GM12865 (cell line): ENCODE results near the gene PTPRN2.

Source experiments
- DNase-seq: peaks from one replicate; pipeline ENCODE4 v3.0.0; 2010; ENCODE audit warnings: low read depth
- H3K4me3 ChIP-seq: 2 replicates; pipeline ENCODE4 v1.5.1; 2011; ENCODE audit warnings: mild to moderate bottlenecking, low read depth, low read length, control low read depth
- TF ChIP-seq, protein P1 (sequence below): IDR thresholded peaks from 2 replicates; pipeline ENCODE4 v1.5.1; 2011; ENCODE audit warnings: low read length, control low read depth, low read depth, inconsistent platforms; ENCODE audit not compliant: insufficient read depth; ENCODE audit errors: missing control alignments

Gene PTPRN2

GRCh38 chr7:158549176-158549615 is 38.4 kb downstream of the PTPRN2 start:
- DNase-seq = no peak
- no peak overlapping the region for H3K4me3 ChIP-seq
- TF ChIP-seq, protein P1, sequence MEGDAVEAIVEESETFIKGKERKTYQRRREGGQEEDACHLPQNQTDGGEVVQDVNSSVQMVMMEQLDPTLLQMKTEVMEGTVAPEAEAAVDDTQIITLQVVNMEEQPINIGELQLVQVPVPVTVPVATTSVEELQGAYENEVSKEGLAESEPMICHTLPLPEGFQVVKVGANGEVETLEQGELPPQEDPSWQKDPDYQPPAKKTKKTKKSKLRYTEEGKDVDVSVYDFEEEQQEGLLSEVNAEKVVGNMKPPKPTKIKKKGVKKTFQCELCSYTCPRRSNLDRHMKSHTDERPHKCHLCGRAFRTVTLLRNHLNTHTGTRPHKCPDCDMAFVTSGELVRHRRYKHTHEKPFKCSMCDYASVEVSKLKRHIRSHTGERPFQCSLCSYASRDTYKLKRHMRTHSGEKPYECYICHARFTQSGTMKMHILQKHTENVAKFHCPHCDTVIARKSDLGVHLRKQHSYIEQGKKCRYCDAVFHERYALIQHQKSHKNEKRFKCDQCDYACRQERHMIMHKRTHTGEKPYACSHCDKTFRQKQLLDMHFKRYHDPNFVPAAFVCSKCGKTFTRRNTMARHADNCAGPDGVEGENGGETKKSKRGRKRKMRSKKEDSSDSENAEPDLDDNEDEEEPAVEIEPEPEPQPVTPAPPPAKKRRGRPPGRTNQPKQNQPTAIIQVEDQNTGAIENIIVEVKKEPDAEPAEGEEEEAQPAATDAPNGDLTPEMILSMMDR = no peak

DNA sequence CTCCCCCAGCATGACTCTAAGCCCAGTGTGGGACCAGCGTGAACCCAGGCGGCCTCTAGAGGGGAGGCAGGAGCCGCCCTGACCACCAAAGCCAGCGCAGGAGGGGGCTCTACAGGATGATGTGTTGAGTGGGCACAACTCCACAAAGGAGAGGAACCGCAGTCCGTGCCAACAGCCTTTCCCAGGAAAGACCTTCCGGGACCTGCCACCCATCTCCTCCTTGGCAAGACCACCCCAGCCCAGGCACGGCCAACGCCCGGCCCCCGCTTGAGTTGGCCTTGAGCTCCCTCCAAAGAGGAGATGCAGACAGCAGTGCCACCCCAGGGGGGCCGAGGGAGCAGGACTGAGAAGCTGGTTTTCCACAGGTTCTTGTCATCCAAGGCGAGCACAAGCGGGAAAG is 38.9 kb downstream of the PTPRN2 start:
- no peak for DNase-seq
- TF ChIP-seq, protein P1 = no peak
- no peak overlapping the region for H3K4me3 ChIP-seq

GRCh38 chr7:158547817-158548216 is 39.8 kb downstream of the PTPRN2 start:
- no peak overlapping the region for H3K4me3 ChIP-seq
- TF ChIP-seq, protein P1 = no peak
- DNase-seq = no peak

- TF ChIP-seq, protein P1 = no peak
- DNase-seq = no peak
- H3K4me3 ChIP-seq = no peak overlapping the region
Observed at GRCh38 chr7:158546626-158547025, 41.0 kb downstream of the PTPRN2 start.

- TF ChIP-seq, protein P1 = no peak
- no peak for DNase-seq
- no peak overlapping the region for H3K4me3 ChIP-seq
Observed at GRCh38 chr7:158546214-158546613, 41.4 kb downstream of the PTPRN2 start.

DNA sequence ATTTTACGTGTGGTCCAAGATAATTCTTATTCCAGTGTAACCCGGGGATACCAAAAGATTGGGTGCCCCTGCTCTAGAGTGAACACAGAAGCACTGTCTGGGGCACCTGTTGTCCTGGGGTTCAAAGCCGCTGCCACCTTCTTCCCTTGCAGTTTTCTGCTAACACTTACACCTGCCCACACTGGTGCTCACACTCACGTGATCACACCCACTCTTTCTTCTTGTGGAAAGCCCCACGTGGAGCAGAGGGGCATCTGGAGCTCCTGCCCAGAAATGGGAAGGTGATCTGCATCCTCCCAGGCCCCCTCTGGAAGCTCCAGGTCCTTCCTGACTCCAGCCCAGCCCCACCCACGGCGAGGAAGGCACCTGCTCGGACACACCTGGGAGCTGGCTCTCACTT is 42.9 kb downstream of the PTPRN2 start:
- DNase-seq = no peak
- H3K4me3 ChIP-seq = no peak overlapping the region
- TF ChIP-seq, protein P1 = no peak

- no peak overlapping the region for H3K4me3 ChIP-seq
- TF ChIP-seq, protein P1 = no peak
- no peak for DNase-seq
Observed at GRCh38 chr7:158543840-158544239, 43.8 kb downstream of the PTPRN2 start.
